ENCODE measurements around the gene MYF5. TPM values are rescaled to one million over a fixed set of nuclear protein-coding genes. Genes with fewer than 3 reads are reported as not detected.

The MYF5 gene
- total RNA-seq, result 87.5 and 101 TPM in 2 replicates
- 10.6 TPM for polyA plus RNA-seq (2012)

DNA sequence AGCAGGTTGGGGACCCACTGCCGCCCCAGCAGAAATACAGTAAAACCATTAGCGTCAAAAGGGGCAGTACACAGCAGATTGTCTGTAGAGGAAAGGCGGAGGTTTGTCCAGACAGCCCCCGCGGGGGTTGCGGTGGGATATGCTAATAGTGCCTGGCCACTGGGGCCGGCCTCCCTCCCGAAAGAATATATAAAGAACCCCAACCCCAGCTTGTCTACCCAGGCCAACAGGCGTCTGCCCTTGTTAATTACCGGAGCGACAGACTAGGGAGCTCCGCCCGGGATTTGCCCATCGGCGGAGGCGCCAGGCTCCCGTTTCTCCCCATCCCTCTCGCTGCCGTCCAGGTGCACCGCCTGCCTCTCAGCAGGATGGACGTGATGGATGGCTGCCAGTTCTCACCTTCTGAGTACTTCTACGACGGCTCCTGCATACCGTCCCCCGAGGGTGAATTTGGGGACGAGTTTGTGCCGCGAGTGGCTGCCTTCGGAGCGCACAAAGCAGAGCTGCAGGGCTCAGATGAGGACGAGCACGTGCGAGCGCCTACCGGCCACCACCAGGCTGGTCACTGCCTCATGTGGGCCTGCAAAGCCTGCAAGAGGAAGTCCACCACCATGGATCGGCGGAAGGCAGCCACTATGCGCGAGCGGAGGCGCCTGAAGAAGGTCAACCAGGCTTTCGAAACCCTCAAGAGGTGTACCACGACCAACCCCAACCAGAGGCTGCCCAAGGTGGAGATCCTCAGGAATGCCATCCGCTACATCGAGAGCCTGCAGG lies at the start of gene MYF5:
Gene MYF5, plus strand, starts transcription at position 217 of the 774 bp plus-strand sequence. Its CDS starts 152 bp downstream, at position 369.
- DNase-seq (ENCODE audit: low read depth), result peak; percentile 87

DNA sequence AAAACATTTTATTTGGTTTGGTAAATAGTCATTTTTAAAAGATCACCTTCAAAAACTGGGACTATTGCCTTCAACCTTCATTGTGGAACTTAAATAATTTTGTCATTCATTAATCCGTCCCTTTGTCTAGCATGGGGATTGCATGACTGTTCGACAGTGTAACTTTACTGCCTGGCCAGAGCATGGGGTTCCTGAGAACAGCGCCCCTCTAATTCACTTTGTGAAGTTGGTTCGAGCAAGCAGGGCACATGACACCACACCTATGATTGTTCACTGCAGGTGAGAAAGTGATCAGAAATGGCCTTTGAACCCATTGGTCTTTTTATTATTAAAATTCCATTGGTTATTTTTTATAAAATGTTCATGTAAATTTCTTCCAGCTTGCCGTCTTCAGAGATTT lies 46.5 kb upstream of the MYF5 start:
- DNase-seq (ENCODE audit: low read depth), result no peak

DNA sequence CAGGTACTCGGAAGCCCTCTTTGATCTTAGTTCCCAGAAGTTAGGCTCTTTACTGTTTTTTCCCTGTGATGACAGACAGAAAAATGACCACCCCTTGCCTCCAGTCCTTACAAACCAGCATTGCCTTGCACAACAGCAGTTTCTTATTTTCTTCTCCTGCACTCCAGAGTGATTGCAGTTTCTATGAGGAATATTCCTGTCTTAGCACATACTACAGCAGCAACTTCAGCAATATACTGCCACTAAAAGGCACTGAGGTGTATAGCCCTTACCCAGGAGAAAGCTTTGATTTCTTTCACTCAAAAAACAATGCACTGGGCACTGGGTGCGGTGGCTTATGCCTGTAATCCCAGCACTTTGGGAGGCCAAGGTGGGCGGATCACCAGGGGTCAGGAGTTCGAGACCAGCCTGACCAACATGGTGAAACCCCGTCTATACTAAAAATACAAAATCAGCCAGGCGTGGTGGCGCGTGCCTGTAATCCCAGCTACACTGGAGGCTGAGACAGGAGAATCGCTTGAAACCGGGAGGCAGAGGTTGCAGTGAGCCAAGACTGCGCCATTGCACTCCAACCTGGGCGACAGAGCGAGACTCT lies 40.6 kb upstream of the MYF5 start:
- DNase-seq (ENCODE audit: low read depth), result peak; percentile 38

DNA sequence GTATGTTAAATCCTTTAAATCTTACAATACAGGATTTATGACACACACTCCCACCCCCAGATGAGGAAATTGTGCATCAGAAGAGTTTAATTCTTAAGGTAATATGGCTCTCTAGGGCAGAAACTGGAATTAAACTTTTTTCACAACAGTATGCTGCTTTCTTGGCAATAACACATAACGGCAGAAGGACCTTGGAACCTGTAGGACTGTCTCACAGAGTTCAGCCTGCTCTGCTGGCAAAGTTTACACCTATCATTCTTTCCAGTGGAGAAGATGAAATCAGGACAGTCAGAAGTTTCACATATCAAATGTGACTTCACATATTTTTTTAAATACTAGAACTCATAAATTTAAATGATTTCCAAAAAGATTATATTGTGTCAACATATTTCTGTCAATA lies 39.9 kb upstream of the MYF5 start:
- no peak for DNase-seq (ENCODE audit: low read depth)

DNA sequence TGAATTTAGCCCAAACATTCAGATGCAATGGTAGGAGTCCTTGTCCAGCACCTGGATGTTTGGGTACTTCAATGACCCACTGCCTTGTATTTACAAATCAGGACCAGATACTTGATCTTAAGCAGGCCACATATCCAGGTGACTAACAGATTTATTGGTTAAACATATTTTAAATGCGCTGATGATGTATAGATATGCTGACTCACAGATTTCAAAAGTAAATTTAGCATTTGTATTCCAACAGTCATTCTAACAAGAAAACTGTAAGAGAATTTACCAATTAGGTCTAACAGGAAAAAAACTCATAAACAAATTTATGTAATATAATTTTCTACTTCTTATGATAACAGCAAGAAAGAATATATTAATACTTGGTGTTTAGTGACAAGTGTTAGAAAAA lies 38.7 kb upstream of the MYF5 start:
- DNase-seq (ENCODE audit: low read depth), result no peak

DNA sequence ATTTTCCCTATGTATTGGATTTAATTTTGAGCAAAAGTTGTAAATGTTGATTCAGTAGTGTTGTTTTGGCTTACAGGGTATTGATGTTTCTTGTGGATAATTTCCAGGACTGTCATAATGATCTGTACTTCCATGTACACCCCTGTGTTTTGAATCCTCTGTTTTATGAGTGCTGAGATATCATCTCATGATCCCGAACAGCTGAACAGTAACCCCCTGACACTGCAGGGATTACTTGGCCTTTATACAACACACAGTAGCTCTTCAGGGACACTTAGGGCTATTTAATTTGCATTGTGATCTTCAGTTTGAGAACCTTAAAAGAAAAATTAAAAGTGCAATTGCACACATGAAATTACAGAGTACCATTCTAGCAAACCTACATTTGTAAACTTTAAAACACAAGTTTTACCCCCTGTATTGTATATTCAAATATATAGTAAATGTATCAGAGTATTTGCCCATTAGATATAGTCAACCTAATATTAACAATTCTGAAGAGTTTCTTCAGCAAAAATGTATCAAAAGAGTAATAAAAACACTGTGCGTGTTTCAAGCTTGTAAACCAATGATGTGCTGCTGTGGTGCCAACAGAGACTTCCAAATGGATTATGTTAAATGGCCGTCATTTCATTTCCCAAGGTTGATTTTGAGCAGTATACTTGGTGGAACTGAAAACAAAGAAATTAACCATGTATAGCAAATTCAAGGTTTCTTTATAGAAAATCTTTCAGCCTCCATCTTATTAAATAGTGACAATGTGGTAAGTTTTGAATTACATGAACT lies 37.2 kb upstream of the MYF5 start:
- DNase-seq (ENCODE audit: low read depth), result peak; percentile 82

DNA sequence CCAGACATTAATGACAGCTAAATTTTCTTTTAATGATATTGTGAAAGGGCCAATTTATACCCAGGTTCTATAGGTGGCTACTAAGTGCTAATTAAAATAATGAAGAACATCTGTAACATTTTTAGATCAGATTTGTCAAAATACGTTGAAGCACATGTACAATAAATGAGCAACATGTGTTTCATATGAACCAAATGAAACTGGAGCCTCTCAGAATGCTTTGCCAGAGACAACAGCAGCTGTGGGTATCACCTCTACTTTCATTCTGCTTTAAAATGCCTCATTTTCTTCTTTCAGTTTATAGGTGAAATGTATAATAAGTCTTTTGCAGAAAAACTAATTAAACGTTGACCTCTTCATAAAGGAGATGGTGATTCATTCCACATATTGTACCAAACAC lies 35.4 kb upstream of the MYF5 start:
- DNase-seq (ENCODE audit: low read depth), result peak; percentile 75

DNA sequence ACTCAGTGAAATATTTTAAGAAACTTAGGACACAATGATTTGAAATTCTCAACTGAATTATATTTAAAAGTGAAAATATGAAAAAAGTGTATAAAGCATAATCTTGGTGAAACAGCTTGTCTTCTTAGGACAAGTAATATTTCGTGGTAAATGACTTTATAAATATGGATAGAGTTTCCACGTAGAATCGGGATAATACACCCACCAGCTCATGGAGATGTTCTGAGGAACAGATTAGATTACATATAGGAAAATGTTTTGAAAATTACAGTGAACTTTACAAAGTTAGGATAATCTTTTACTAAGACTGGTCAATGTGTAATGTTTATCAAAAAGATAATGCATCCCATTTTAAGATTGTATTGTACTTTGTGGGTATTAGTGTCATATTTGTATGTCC lies 34.9 kb upstream of the MYF5 start:
- peak; percentile 59 for DNase-seq (ENCODE audit: low read depth)

DNA sequence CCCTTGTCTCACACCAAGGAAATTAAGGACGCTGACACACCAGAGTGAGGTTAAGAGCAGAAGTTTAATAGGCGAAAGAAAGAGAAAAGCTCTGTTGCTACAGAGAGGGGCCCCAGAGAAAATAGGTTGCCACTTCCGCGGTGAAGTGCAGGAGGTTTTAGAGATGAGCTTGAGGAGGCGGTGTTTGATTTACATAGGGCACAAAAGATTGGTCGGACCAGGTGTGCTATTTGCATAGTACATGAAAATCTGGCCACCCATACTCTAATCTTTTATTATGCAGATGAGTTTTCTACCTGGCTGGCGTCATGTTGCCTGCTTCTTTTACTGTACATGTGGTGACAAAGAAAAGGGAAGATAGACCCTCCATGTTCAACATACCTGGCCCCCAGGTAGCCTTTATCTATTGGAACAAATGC lies 32.6 kb upstream of the MYF5 start:
- no peak for DNase-seq (ENCODE audit: low read depth)

DNA sequence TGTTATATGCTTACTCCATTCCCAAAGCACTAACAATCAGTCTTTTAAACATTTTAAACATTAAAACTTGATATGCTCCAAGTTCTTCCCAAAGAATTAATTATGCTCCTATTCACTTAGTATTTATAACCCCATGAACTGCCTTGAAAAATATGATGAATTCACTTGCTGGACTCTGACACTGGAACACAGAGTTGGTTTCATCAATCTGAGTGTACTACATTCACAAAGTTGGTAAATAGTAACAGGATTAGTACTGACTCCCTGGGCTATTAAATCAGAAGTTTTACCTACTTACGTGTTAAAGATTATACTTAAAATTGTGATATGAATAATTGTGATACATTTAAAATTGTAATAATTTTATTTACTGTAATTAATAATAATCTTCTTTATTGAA lies 26.6 kb upstream of the MYF5 start:
- DNase-seq (ENCODE audit: low read depth), result no peak

DNA sequence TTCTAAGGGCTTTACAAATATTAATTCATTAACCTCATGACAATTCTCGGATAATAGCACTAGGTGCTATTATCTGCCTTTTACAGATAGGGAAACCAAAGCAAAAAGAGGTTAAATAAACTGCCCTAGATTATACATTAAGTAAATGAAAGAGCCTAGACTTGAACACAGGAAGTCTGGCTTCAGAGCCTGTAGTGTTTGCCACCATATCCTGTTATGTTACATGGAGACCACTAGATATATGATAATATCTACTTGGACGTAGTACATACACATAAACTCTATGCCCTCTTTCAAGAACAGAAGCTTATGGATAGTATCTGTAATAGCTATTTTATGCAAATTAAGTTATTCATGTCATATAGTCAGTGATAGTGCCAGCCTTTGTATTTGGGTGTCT lies 26.2 kb upstream of the MYF5 start:
- DNase-seq (ENCODE audit: low read depth), result no peak

DNA sequence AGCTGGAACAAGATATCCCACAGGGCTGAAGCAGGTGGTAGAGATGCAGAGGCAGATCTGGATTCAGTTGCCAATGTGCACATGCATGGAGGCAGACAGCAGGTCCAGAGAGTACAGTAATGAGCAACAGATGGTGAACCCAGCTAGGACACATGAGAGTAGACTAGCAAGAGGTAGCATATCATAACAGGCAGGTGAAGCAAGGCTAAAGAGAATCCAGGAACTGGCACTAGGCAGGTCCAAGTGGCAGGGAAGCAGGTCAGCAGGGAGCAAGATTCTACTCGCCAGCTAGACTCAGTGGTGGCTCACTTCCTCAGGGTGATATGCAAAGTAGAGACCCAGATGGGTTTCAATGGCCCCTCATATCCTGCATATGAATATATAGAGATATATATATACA lies 24.6 kb upstream of the MYF5 start:
- peak; percentile 59 for DNase-seq (ENCODE audit: low read depth)

DNA sequence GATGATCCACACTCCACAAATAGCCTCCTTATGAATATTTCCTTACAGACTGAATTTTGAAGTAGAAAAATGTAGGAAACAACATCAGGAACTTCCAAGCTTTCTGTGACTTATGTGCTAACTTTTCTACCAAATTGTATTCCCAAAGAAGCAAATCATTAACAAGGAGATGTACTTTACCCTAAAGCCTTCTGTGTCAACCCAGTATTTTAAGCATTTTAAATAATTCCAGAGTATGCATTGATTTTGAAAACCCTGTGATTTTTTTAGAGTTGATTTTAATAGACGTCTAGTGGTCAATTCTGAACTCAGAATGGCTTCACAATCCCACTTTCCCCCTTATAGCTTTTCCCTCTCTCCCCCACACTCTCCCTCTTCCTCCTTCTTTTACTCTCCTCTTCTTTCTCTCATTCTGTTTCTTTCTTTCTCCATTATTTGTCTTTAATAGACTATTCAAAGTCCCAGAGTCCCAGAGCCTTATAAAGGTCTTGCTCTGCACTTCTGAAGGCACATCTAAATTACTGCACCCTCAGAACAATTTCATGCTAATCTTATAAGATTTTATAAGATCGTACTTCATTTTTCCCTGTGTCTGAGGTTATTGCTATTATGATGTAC lies 19.3 kb upstream of the MYF5 start:
- DNase-seq (ENCODE audit: low read depth), result peak; percentile 65

DNA sequence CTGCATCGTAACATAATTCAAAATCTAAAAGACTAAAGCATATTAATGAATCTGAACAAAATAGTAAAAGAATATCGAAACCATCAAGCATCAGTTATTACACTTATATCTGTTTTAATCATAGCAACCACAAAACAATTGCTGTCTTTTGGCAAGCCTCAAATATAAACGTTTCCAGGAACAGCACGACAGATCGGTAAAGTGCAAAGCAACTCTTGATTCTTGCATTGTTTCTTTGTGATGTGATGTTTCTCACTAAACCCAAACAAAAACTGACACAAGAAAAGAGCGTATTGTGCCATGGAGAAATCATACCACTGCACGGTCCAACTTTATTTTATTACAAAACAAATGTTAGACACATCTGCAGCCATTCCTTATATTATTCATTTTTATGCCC lies 18.5 kb upstream of the MYF5 start:
- peak; percentile 73 for DNase-seq (ENCODE audit: low read depth)

DNA sequence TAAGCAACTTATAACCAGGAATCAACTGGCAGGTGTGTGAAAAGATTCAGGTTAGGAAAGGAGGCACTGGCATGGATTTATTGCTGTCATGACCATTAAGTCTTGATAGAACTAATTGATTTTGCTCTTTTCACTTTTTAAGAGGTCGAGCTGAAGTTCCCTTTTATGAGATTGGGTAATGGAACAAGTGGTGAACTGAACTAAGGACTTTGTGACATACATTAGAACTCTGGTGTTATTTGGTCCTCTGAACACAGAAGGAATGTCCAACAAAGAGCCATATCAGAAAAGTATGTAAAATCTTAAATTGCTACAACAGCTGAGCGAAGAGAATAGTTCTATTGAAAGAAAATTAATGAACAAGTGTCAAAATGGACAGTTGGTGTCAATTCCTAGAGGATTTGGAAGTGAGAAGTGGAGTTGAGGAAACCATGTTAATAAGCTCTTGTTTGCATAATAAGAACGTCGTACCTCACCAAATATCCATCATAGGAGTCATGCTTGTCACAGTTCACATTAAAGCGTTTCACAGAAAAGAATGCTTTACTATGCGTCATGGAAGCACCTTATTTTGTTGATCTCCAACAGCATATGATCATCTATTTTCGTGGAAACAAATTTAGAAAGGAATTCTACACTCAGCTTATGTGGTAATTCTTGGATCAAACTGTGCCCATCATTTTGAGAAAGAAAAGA lies 17.7 kb upstream of the MYF5 start:
- DNase-seq (ENCODE audit: low read depth), result peak; percentile 72

DNA sequence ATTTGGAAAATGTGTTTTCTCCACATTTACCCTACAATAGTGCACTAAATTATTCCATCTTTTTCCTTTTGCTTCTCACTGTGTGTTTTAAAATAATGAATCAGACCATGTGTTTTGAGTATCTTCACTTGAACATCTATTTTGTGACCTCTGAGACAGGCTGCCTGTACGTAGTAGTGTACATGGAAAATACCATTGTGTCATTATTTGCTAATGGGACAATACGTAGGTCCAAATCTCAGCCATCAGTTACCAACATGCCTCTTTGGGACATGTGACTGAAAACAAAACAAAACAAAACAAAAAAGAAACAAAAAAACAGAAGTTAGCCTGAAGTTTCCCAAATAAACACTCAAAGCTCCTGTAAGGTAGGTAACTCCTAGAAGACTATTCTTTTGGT lies 16.4 kb upstream of the MYF5 start:
- peak; percentile 75 for DNase-seq (ENCODE audit: low read depth)

DNA sequence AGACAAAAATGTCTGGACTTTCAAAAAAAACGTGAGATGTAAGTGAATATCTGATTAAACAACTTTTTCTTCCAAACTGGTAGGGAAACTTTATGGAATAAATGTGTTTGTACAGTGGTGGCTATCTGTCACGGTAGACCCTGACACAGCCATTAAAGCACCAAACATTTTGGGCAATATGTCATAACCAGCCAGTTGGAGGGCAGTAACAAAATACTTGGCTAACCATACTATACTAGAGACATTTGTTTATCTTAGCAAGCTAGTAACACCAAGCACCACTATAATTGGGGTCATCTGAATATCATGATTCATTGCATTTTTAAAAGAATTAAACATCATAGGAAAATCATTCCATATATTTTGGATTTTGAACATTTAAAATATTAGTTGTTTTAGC lies 15.3 kb upstream of the MYF5 start:
- DNase-seq (ENCODE audit: low read depth), result peak; percentile 78

DNA sequence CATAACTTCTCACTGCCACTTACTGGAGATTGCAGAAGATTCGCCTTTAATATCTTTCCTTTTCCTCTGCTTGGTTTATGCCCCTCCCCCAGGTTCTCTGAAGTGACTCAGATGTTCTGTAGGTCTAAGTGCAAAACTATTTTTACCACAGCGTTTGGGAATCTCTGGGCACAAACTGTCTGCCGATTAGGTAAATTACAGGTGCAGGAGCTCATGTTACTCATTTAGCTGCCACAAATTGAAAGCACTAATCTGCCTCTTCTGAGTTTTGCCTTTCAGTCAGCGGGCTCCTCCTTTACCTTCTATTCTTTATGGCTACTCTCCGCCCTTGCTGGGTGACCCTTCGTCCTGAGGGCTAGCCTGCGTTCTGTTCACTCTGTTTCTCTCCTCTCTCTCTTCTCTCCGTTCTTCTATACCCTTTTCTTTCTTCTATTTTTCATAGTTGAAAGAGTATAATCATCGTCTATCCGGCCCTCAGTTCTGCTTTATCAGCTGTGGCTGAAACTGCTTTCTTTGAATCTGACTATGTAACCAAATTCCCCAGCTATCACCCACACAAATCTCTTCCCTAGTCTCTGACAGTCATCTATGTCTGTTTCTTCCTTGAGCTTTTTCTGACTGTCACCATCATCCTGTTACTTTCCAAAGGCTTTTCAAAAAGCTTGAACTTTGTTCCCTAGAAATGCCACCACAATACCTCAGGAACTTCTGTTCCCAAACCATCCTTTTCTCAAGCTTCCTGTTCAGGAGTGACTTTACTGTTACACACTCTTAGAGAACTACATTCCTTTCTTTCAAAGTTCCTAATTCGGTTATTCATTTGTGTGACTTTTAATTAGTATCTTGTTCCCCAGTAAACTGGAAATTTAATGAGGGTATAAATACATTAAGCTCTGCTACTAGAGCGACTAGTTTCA lies 13.6 kb upstream of the MYF5 start:
- DNase-seq (ENCODE audit: low read depth), result peak; percentile 91

DNA sequence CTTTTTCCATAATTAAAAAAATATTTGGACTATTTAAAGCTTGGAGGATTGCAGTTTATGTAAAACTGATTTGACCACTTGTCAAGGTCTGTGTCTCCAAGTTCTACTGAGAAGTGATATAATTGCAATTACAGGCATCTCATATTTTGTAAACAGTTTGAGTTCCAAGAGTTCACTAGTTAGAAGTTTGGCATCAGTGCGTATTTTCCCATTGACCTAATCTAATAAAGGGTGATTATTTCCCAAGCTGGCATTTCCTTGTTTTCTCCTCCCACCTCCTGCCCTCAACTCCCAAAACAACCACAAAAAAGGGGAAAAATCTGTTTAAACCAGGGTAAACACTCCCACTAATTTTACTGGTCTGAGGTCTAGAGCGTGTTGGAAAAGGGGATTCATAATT lies 12.3 kb upstream of the MYF5 start:
- peak; percentile 30 for DNase-seq (ENCODE audit: low read depth)

Data from myocyte (in vitro differentiated cells).